ENCODE results near the gene RMI2. TPM values are rescaled to one million over a fixed set of nuclear protein-coding genes. Genes with fewer than 3 reads are reported as not detected.

Gene RMI2
- total and polyA plus RNA-seq, 11 donors: 0.23 to 6.6 (median 0.76) TPM; not detected in 2

GRCh38 chr16:11299865-11300559 lies 45.2 kb upstream of the RMI2 start:
- Histone ChIP-seq H3K9me3 (peaks cover 0 to 4% (median 0%) of the 10 kb centered on the region in 12 donors), H3K4me3 (no peak overlapping the region), H3K36me3 (no peaks in the 10 kb centered on the region), H3K27me3 (no peaks in the 10 kb centered on the region), H3K27ac (no peak overlapping the region), H3K4me1 (peaks cover 0 to 23% (median 13%) of the 10 kb centered on the region in 12 donors)
- TF ChIP-seq CTCF (IDR thresholded peaks at IDR 0.05): no peak
- no peak for TF ChIP-seq POLR2A (IDR thresholded peaks at IDR 0.05)
- ATAC-seq: no peak
- WGBS, 4 donors: 77 to 91% (median 88%) methylated on average over 6 of the region's 6 CpGs
- intact Hi-C loops (cut with DNase I): loop anchor here in 4 of 10 donors (5.0 to 10.0 kb wide), 4 partner anchors 38 to 57 kb away; partner anchors contain the start of gene SOCS1 (in 1 of the 4)
- DNase-seq: peak in 1 of 5 donors; percentile 4

GRCh38 chr16:11300560-11300892 lies 44.7 kb upstream of the RMI2 start:
- no peak for ATAC-seq
- Histone ChIP-seq H3K27ac (no peak overlapping the region), H3K36me3 (no peaks in the 10 kb centered on the region), H3K4me1 (peaks cover 0 to 23% (median 13%) of the 10 kb centered on the region in 12 donors), H3K27me3 (no peaks in the 10 kb centered on the region), H3K9me3 (peaks cover 0 to 4% (median 0%) of the 10 kb centered on the region in 12 donors), H3K4me3 (no peak overlapping the region)
- intact Hi-C loops (cut with DNase I): no loop called here
- WGBS, 4 donors: 89 to 93% (median 91%) methylated on average over 7 of the region's 7 CpGs
- TF ChIP-seq CTCF (IDR thresholded peaks at IDR 0.05) (no peak), POLR2A (IDR thresholded peaks at IDR 0.05) (no peak)
- peak in 1 of 5 donors; percentile 23 for DNase-seq

GRCh38 chr16:11301645-11302501 lies 43.4 kb upstream of the RMI2 start:
- ATAC-seq (no peak), DNase-seq (peak in 1 of 5 donors; percentile 2)
- peaks cover 0 to 4% (median 0%) of the 10 kb centered on the region in 12 donors for H3K9me3 ChIP-seq
- no peak overlapping the region for H3K27ac ChIP-seq
- intact Hi-C loops (cut with DNase I): no loop called here
- H3K36me3 ChIP-seq: no peaks in the 10 kb centered on the region
- 76 to 77% (median 77%) methylated on average over 4 of the region's 4 CpGs for WGBS, 4 donors
- peaks cover 0 to 15% (median 10%) of the 10 kb centered on the region in 12 donors for H3K4me1 ChIP-seq
- no peaks in the 10 kb centered on the region for H3K27me3 ChIP-seq
- no peak overlapping the region for H3K4me3 ChIP-seq
- TF ChIP-seq CTCF (IDR thresholded peaks at IDR 0.05) (no peak), POLR2A (IDR thresholded peaks at IDR 0.05) (no peak)

DNA sequence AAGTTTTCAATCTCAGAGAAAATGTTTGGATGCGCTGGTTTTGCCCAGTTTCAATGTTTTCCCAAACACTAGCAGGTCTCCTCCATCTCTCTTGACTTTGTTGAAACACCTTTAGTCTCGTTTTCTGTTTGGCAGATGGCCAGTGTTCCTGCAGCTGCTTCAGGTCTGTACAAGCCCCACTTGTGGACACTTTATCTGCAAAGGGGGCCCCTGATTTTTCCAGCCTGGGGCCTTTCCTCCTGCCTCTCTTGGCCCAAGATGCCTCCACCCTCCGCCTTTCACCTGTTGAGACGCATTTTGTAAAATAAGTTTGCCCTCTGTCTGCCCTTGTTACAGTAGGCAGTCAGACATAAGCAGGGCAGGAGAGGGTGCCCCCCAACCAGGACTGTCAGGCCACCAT lies 42.3 kb upstream of the RMI2 start:
- Histone ChIP-seq H3K9me3 (peaks cover 0 to 4% (median 0%) of the 10 kb centered on the region in 12 donors), H3K36me3 (no peaks in the 10 kb centered on the region), H3K27me3 (no peaks in the 10 kb centered on the region), H3K4me1 (peaks cover 0 to 14% (median 0%) of the 10 kb centered on the region in 12 donors), H3K4me3 (no peak overlapping the region), H3K27ac (no peak overlapping the region)
- ATAC-seq: no peak
- TF ChIP-seq CTCF (IDR thresholded peaks at IDR 0.05): no peak
- no peak for TF ChIP-seq POLR2A (IDR thresholded peaks at IDR 0.05)
- DNase-seq: peak in 1 of 5 donors; percentile 1
- intact Hi-C loops (cut with DNase I): no loop called here
- 53 to 73% (median 68%) methylated on average over 4 of the region's 4 CpGs for WGBS, 4 donors
